ENCODE results near the gene TERB2.
"Not testable (repeated sequence)": the region's sequence is repeated elsewhere in the genome, so short reads cannot be mapped to it uniquely, and the experiment has no call there.

TERB2 gene

GRCh38 chr15:44956388-44956787, at the start of gene TERB2:
TSS of gene TERB2 (plus strand) at chr15:44956687. CDS start at chr15:44956719, 32 bp downstream.
- no peak for DNase-seq

GRCh38 chr15:44909423-44909822, 47.1 kb upstream of the TERB2 start:
- DNase-seq, result no peak

GRCh38 chr15:44910981-44911625, 45.4 kb upstream of the TERB2 start:
- DNase-seq, result no peak

GRCh38 chr15:44912186-44912585, 44.3 kb upstream of the TERB2 start:
- DNase-seq, result not testable (repeated sequence)

GRCh38 chr15:44912974-44913448, 43.5 kb upstream of the TERB2 start:
- DNase-seq, result not testable (repeated sequence)

- DNase-seq, result no peak
Measured at GRCh38 chr15:44918136-44918535, 38.4 kb upstream of the TERB2 start.

- DNase-seq, result not testable (repeated sequence)
Measured at GRCh38 chr15:44928658-44929057, 27.8 kb upstream of the TERB2 start.

- DNase-seq, result not testable (repeated sequence)
Measured at GRCh38 chr15:44930283-44930682, 26.2 kb upstream of the TERB2 start.

GRCh38 chr15:44958302-44958701, 1.8 kb downstream of the TERB2 start:
- not testable (repeated sequence) for DNase-seq

- DNase-seq, result no peak
Measured at GRCh38 chr15:44968475-44968874, 12.0 kb downstream of the TERB2 start.

- DNase-seq, result no peak
Measured at GRCh38 chr15:44971036-44971435, 14.5 kb downstream of the TERB2 start.

GRCh38 chr15:44976183-44976582, 19.7 kb downstream of the TERB2 start:
- DNase-seq, result not testable (repeated sequence)

GRCh38 chr15:44977781-44978180, 21.3 kb downstream of the TERB2 start:
- not testable (repeated sequence) for DNase-seq

GRCh38 chr15:44979617-44980339, 23.3 kb downstream of the TERB2 start:
- DNase-seq, result not testable (repeated sequence)

- not testable (repeated sequence) for DNase-seq
Measured at GRCh38 chr15:44984144-44984543, 27.7 kb downstream of the TERB2 start.

- DNase-seq, result not testable (repeated sequence)
Measured at GRCh38 chr15:44986346-44987055, 30.0 kb downstream of the TERB2 start.

- not testable (repeated sequence) for DNase-seq
Measured at GRCh38 chr15:44987711-44988110, 31.2 kb downstream of the TERB2 start.

GRCh38 chr15:44988184-44988869, 31.8 kb downstream of the TERB2 start:
- not testable (repeated sequence) for DNase-seq

GRCh38 chr15:44988870-44989219, 32.4 kb downstream of the TERB2 start:
- not testable (repeated sequence) for DNase-seq

- not testable (repeated sequence) for DNase-seq
Measured at GRCh38 chr15:44997632-44998031, 41.1 kb downstream of the TERB2 start.

- DNase-seq, result no peak
Measured at GRCh38 chr15:44999105-44999504, 42.6 kb downstream of the TERB2 start.

- not testable (repeated sequence) for DNase-seq
Measured at GRCh38 chr15:45001180-45001579, 44.7 kb downstream of the TERB2 start.
